ENCODE data around the gene KLC1.
A peak's percentile ranks its signal among the peaks of the same experiment; 100 is the strongest.

KLC1 gene

DNA sequence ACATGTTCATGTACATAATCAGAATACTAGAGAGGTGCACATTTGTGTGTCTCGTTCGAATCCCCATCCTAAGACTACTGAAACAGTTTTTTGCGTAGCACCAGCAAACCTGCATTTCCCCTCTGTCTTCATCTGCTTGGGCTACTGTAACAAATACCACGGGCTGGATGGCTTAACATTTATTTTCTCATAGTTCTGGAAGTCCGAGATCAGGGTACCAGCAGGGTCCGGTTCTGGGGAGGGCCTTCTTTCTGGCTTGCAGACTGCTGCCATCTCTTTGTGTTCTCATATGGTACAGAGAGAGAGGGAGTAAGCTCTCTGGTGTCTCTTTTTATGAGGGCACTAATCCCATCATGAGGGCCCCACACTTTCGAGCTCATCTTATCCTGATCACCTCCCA, 30.6 kb downstream of the KLC1 start:
- DNase-seq, result no peak

DNA sequence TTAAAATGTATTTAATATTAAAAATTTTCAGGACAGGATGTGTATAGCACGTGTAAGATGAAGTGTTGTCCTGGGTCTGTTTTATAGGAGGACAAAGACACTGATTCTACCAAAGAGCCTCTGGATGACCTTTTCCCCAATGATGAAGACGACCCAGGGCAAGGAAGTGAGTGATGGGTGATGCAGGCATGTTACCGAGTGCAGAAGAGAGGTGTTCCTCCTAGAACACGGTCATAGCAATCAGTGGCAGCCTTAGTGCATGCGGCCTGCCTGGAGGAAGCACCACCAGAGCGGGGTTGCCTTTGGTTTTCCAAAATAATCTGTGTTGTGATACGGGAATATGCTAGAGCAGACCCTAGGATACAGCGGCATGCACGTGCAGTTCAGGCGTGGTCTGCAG, 33.0 kb downstream of the KLC1 start:
- DNase-seq, result no peak

DNA sequence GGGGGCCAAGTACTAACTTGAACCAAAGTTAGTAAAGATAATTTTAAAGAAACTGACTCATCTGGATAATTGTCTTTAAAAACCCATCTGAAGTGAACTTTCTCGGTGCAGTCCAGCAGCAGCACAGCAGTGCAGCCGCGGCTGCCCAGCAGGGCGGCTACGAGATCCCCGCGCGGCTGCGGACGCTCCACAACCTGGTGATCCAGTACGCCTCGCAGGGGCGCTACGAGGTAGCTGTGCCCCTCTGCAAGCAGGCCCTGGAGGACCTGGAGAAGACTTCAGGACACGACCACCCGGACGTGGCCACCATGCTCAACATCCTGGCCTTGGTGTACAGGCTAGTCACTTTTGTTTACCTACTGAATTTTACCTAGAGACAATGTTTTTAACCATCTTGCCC, 33.6 kb downstream of the KLC1 start:
- no peak for DNase-seq

DNA sequence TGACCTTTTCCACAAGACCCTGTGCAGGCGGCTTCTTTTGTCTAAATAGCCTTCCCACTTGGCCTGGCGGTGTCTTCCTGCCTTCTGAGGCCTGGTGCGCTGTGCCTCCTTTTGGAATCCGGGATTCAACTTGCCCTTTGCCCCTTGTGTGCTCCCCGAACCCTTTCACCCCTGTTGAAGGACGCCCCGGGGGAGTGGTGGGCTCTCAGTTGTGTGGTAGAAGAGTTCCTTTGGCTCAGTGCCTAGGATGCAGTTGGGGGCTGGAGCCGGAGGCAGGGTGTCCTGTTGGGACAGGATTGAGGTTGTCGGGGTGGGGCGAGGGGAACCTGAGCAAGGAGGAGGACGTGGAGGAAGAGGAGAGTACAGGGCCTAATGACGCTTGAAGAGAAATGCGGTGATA, 34.5 kb downstream of the KLC1 start:
- DNase-seq, result no peak

DNA sequence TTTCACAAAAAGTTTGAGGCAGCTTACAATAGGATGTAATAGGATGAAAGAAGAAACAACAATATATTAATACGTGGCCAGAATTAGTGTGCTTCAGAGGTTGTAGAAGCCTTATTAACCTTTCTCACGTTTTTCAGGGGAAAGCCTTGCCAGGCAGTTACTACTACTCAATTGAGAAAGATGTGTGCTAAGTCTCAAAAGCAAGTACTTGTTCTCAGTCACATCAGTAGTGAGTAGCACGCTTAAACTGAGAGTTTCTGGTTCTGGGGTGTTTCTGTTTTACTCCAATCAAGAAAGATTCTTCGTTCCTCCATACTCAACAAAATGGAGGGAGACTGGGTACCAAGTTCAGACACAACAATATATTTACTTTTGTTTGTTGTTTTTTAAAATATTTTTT, 38.7 kb downstream of the KLC1 start:
- no peak for DNase-seq

DNA sequence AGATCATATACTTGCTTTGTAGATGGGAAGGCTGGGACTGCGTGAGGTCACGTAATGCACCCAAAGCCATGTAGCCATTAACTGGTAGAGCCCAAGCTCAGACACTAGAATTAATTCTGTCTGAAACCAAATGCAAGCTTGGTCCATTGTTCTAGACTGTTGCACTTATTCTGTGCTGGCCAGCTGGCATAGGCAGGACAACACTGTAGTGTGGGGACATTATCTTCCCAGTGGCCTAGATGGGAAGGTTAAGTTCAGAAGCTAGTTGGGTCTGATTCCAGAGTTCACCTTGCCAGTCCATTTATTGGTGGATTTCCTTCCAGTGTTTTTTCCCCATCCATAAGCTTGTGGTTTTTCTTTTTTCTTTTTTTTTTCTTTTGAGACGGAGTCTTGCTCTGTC, 39.1 kb downstream of the KLC1 start:
- DNase-seq, result no peak

DNA sequence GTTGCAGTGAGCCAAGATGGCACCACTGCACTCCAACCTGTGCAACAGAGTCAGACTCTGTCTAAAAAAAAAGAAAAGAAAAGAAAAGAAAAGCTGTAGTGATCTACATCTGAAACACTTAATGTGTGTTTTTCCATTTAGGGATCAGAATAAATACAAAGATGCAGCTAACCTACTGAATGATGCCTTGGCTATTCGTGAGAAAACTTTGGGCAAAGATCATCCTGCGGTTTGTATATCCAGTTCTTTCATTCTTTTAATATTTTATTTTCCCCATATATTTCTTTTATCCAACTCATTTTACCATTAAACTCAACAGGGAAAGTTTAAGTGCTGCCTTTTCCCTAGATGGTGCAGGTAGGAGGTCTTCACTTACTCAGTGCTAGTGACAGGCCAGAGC, 40.4 kb downstream of the KLC1 start:
- no peak for DNase-seq

DNA sequence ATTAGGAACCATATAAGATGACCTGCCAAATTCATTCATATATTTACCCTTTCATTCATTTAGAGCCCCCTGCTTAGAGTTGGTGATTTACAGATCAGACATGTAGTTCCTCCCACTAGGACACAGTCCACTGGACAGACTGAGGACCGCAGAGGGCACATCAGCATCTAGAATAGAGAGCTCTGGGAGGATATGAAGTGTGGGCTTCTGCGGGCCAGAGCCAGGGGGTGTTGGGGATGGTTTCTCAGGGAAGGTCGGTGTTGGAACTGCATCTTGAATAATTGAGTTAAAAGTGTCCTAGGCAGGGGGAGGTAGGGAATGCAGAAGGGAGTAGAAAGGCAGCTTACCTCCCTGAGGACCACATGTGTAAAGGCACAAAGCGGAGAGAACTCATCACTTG, 42.9 kb downstream of the KLC1 start:
- DNase-seq, result no peak

DNA sequence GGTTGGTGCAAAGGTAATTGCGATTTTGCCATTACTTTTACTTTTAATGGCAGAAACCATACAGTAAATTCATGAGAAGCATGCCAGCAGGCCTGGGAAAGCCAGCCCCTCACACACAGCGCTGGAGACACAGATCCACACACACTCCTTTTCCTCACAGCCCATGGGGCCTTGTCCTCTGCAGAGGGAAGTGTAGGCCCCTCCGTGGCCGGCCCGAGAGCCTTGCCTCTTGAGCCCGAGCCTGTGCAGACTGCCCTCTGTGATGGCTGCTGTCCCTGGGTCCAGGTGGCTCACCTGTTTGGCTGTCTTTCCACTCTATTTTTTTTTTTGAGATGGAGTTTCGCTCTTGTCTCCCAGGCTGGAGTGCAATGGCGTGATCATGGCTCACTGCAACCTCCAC, 46.9 kb downstream of the KLC1 start:
- DNase-seq, result no peak

DNA sequence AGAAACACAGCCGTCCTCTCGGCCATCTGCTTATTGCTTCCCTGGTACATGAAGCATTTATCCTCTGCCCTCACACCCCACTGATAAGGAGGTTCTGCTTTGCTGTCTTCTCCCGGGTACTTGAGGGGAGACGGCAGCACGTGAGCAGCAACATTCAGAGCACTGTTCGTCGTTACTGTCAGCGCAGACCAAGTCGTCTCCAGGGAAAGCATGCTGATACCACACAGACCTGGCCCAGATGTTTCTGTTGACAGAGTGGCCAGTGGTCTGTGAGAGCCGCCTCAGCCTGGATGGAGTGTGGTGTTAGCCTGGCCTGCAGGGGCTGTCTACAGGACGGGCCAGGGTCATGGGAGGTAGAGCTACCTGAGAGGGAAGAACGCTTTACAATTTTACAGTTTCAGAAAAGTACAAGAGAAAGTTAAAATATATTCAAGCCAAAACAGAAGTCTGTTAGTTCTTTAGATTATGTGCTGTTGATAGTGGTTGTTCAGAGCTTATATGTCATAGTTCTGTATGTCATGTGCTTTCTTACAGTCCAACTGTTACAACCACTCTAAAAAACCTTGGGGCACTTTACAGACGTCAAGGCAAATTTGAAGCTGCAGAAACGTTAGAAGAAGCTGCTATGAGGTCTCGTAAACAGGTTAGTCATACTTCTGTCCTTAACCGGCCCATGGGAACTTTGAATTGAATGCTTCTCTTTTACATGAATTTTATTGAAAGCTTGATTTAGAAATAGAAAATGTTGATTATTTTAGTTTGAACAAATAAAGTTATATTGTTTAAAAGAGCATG, 48.1 kb downstream of the KLC1 start:
- no peak for DNase-seq

DNA sequence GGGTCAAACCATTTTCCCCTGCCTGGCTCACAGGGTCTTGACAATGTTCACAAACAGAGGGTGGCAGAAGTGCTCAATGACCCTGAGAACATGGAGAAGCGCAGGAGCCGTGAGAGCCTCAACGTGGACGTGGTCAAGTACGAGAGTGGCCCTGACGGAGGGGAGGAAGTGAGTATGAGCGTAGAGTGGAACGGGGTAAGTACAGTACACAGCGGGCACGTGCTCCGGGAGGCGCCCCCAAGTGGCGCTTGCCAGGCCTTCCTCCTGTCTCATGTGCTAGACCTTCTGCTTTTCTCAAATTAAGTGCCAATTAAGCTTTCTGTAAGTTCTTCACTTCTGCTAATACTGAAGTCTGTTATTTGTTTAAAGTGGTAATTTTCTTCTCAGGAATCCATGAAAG, 50.3 kb downstream of the KLC1 start:
- DNase-seq, result peak in 1 of 14 donors; percentile 21

DNA sequence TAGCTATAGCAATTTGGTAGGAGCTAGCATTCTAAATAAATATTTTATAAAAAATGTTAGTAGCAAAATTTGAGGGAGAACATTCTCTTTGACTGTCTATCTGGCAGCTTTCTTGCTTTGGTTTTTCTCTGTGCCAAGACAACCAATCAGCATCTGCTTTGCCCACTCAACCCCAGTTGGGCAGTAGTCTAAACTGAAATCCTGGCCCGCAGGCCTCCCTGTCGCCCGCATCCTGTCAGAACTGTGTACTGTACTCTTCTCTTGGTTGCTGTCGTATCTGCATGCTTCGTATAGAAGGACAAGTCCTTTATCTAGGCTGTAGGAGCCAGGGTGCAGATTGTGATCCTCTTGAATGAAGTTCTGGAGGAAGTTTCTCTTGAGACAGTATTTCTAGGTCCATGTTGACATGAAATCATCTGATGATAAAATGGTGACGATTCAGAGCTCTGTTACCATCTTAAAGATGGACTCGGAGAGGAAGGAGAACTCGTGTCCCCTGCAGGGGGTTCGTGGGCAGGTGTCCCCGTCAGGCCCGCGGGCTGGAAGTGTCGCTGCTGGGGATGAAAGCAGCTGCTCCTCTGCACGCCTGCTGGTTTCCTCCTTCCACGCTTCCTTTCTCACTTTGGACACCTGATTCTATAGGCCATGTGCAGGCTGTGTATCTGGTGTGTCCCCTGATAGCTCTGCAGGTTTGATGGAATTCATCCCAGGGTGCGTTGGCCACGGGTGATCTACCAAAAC, 51.6 kb downstream of the KLC1 start:
- DNase-seq, result no peak

DNA sequence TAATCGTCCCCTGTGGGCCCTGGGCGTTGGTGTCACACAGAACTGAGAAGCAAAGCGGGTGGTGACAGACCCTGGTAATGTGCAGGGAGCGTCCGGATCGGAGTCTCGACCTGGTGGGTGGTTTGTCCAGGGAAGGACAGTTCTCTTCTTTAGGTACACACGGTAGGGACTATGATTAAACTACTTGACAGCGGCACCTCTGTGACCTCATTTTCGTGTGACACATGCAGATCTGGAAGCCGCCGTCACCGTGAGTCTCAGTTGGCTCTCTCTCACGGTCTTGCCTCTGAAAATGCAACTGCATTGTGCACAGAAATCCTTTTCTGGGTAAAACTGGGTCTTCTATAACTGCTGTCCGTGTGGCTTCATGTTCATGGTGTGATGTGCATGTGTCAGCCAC, 54.1 kb downstream of the KLC1 start:
- DNase-seq, result no peak

DNA sequence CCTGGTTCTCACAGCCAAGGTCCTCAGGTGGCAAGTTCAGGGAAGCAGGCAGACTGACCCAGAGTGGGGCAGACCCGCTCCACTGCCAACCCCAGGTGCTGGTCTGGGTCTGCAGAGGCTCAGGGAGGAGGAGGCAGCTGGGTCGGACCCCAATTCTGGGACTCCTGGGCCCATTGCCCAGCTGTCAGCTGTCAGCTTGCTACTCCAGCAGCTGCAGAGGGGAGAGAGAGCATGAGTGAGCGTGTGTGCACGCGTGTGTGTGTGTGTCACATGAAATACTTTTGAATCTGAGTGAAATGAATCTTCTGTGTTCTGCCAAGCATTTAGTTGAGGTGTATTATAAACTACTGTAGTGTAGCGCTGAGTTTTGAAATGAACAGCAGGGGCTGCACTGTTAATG, 55.5 kb downstream of the KLC1 start:
- DNase-seq, result no peak

DNA sequence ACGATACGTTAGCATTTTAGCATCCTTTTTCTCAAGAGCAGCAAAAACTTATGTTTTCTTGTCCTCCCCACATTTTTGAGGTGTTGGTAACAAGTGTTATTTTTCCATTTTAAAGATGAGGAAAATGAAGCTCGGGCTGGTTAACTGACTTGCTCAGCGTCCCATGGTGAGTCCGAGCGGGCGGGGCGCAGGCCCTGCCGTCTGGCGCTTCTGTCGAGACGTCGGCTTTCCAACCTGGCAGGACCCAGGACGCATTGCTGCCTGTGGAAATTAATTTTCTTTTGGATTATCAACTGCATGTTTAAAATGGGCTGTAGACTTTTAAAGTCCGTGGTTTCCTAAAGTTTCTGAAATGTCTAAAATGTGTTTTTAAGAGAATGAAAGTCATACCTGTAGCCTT, 55.9 kb downstream of the KLC1 start:
- peak in 1 of 14 donors; percentile 51 for DNase-seq

DNA sequence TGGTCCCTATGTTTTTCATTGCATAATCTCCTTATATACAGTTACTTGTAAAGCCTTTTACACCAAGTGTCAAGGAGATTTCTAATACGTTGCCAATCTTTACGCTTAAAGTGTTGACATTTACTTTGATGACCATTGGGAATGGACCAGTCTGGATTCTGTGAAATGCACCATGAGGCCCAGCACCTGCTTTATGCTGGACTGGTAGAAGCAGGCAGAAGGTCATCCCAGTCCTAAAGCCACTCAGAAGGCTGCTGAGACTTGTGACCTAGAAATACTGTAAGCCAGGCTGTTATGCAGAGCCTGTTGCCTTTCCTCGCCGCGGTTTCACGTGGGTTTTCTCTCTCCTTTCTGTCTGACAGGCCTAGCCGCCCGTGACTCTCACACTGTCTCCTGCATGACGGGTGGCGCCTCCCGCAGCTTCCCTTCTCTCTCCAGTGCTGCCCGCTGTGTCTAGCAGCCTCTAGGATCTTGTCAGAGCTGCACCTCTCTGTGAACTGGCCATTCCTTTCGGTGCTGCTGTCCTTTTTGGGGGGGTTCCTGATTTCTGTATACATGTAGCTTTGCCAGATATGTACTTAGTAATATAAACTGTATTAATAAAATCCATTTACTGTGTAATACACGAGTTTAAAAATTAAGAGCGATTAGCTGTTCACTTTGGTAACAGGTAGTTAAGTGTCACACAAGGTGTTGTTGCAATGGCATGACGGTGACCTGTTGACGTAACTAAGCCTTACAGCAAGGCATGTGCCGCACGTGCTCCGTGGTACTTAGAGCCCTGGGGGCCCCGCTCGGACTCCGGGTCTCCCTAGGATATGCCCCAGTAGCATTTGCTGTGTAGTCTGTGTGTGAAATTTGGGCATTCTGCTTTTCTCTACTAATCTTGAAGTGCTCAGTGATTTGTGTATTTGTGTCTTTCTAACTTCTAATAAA, 56.5 kb downstream of the KLC1 start:
- DNase-seq, result no peak

DNA sequence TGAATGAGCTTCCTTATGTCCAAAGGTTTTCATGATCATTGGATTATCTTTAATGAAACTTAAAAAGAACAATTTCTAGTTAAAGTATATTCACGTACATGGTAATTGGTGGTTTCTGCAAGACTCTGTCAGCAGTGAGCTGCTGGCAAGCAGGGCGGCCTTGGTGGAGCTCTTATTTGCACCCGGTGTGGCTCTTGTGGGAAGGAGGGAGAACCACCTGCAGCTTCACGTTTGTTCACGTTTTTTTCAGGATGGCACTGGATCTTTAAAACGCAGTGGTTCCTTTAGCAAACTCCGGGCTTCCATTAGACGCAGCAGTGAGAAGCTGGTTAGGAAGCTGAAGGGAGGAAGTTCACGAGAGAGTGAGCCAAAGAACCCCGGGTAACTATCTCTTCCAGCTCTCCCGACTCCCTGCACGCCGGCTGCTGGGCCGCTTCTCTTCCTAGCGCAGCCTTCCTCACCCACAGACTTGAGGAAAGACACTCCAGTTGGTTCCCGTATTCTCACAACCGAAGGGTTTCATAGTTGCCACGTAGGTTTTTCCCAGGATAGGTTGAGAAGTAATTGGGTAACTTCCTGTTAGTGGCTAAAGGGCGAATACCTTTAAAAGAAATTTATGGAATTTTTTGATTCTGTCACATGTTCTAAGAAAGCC, 57.9 kb downstream of the KLC1 start:
- no peak for DNase-seq

DNA sequence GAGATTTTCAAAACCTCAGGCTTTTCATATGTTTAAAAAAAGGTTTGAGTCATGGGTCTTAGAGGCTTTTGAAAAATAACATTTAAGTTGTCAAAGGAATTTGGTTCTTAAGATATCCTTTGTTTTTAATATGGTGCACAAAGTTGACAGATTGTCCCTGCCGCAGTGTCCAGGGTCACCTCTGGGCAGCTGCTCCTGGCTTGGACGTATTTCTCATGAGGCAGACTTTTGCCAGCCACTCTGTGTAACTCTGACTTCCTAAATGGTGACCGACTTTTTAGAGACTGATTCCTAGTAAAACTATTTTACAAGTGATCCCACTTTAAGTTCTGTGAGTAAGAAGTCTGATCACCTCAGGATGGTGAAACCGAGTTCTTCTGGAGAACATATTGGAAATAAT, 58.7 kb downstream of the KLC1 start:
- no peak for DNase-seq

DNA sequence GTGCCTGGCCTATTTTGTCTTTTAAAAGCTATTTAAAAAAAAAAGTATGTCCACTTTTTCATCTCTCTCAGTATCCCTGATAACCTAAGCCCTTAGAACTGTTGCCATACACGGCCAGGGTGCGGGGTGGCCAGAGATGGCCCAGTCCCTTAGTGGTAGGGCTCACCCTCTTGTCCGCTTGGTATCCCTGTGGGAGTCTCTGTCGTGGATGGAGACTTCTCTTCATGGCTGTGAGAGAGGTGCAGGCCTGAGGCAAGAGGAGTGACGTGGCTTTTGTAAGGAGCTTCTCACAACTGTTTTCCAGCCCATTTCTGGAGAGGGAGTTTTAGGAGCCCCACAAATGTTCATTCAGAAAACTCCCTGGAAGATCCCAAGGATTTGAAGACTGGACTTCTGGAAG, 59.4 kb downstream of the KLC1 start:
- no peak for DNase-seq

DNA sequence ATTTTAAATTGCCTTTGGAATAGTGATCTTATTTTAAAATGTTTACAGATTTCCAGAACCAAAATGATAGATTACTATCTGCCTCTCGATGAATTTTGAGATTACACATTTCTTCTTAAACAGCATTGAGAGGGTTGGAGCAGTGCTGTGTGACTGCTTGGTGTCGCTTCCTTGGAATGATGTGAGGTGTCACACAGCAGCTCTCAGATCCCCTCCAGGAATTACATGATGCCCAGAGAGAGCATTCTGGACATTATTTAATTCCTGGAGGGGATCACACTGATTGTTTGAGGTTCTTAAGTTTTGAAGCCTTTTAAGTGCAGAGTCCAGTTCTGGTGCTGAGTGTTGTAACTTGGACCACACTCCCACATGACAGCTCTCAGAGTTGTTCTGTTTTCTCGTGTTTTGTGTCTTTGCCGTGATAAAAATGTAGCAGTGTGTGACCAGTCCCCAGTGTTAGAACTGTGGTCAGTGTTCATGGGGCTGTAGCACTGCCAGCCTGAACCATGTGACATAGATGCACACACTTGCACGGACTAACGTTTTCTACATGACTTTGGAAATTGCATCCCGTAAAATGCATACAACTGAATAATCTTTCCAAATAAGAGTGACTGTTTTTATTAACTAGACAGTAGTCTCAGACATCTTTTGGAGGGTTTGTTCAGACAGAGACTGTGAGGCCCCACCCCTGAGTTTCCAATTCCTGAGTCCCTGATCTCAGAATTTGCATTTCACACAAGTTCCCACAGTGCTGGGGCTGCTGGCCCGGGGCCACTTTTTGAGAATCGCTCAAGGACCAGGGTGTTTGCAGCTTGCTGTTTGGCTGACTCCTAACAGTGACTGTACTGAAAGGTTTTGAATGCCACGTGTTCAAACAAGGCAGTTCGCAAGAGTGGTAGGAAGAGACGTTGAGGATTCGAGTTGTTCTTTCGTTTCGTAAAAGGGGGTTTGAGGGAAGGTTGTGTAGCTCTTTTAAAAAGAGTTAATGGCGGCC, 60.2 kb downstream of the KLC1 start:
- peak in 6 of 14 donors; percentile 22 to 59 (median 28) for DNase-seq

DNA sequence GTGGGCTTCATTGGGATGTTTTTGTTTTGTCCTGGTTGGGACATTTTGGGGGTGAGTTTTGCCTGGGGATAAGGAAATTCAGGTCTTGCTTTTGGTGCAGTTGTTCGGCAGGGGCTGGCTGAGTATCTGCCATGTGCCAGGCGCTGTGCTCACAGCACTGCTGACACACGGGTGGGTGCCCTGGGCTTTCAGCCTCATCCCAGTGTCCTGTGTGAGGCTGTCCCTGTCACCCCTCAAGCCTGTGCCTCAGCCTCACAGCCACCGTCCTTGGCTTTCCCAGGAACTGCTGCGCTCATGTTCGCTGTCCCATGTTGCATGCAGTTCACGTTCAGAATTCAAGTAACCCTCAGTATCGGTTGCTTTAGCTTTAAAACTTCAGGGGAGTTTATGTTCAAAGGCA, 61.3 kb downstream of the KLC1 start:
- no peak for DNase-seq

Measured in C1 segment of cervical spinal cord (tissue), 14 donors.